ENCODE data around the gene SKIL.
A peak's percentile ranks its signal among the peaks of the same experiment; 100 is the strongest.
"Not testable (repeated sequence)": the region's sequence is repeated elsewhere in the genome, so short reads cannot be mapped to it uniquely, and the experiment has no call there.

The SKIL gene, protein sequence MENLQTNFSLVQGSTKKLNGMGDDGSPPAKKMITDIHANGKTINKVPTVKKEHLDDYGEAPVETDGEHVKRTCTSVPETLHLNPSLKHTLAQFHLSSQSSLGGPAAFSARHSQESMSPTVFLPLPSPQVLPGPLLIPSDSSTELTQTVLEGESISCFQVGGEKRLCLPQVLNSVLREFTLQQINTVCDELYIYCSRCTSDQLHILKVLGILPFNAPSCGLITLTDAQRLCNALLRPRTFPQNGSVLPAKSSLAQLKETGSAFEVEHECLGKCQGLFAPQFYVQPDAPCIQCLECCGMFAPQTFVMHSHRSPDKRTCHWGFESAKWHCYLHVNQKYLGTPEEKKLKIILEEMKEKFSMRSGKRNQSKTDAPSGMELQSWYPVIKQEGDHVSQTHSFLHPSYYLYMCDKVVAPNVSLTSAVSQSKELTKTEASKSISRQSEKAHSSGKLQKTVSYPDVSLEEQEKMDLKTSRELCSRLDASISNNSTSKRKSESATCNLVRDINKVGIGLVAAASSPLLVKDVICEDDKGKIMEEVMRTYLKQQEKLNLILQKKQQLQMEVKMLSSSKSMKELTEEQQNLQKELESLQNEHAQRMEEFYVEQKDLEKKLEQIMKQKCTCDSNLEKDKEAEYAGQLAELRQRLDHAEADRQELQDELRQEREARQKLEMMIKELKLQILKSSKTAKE

DNA sequence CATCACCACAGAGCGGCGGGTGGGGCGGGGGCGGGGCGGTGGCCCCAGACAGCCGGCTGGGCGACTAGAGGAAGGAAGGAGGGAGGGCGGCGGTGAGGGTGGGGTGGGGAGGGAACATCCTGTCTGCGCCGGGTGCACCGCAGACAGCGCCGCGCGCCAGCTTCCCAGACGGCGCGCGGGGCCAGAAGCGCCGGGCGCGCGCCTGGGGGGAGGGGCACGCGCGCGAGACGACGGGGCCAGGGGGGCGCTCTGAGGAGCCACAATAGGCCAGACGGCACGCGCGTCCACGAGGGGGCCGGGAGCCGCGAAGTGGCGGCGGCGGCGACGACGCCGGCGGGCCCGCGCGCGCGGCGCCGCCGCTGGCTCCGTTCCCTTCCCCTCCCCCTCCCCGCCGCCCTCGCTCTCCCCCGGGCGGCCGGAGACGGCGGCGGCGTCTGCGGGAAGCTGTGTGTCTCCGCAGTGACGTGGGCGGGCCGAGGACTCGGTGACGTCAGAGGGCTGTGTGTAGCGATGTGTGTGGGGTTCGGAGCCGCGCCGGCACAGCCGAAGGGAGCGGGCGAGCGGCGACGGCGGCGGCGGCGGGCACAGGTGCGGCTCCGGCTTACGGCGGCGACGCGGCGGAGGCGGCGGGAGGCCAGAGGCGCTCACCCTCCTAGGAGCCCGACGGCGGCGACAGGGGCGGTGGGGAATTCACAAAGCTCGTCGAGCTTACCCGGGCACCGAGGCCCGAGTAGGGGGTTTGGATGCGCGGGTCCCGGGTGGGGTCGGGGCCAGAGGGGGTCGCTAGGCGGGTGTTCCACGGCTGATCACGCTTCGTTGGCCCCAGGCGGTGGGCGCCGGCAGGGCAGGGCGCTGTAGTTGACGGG, at the start of gene SKIL:
Gene SKIL (plus strand): TSS at position 540 of the 866 bp plus-strand sequence. CDS start 2,617 bp downstream, outside the sequence.
- peak; percentile 82 to 85 for ATAC-seq

- ATAC-seq: no peak
Observed at GRCh38 chr3:170309046-170309445, 48.5 kb upstream of the SKIL start.

DNA sequence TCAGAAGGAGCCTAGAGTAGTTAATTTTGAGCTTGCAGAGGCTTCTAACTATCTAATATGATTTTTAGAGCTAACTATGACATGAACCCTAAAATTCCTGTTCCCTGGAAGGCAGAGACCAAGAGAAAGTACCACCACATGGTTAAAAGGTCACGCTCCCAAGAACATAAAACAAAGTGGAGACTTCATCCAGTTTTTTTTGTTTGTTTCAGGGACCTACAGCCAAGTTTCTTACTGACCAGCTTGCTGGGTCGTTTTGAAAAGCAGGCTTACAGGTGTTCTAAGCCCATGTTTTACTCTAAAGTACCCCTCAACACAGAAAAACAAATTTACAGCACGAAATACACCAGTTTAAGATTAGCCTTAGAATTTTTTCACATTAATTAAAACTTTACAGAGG, 39.6 kb upstream of the SKIL start:
- ATAC-seq: no peak

DNA sequence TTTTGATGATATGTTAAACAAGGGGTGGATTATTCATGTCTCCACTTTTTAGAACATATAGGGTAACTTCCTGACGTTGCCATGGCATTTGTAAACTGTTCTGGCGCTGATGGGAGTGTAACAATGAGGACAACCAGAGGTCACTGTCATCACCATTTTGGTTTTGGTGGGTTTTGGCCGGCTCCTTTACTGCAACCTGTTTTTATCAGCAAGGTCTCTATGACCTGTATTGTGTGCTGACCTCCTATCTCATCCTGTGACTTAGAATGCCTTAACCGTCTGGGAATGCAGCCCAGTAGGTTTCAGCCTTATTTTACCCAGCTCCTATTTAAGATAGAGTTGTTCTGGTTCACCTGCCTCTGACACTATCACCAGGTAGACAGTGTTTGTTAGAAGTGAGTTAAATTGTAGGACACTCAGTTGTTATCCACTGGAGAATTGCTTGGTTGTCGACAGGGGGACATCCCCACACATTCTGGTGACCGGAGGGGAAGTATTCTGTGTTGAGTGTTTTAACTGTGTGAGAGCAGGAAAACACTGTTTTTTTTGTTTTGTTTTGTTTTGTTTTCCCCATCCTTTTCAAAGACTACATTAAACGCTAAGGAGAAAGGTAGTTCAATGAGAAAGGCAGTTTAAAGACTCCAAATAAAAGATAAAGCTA, 36.9 kb upstream of the SKIL start:
- no peak for ATAC-seq

- no peak for ATAC-seq
Observed at GRCh38 chr3:170321321-170322034, 36.0 kb upstream of the SKIL start.

DNA sequence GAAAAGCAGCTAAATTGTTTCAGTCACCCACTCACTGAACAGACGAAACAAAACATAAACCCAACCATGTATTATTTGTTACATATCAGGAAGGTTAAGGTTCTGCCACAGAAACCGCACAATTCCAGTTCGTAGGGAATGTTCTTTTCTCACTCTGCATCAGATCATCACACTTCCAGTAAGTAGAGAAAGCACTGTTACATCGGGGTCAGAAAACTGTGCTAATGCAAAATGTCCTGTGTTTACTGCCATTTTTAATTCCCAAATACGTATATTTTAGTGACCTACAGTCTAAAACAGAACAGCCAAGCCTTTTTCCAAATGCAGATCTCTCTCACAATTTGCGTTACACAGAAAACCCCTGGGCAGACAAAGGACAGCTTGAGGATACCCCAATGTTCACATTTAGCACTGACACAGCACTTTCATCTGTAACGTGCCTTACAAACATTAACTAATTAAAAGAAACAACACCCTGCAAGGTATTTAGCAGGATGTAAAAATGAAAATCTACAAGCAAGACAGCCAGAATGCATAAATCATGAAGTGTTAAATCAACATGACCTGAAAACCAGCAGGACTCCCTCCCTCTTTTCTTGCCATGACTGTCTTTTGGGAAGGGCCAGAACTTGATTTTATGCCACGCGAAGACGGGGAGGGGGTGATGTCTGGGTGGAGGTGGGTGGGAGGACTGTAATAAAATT, 34.8 kb upstream of the SKIL start:
- no peak for ATAC-seq

DNA sequence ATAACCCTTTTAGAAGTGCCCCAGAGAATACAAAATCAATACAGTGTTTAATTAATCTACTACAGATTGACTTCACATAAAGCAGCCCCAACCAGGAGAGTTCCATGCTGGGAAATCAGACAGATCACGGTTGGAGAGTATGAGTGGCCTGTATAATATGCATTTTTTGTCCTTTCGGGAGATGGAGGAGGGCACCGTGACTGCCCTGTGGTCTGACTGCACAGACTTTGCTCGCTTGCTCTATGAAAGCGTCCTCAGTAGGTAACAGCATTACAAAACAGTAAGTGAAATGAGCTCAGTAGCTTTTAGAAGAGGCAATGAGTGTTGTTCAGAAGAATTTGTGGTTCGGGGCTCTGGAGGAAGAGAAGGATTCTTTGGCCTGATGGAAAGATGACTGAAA, 34.2 kb upstream of the SKIL start:
- ATAC-seq: no peak

DNA sequence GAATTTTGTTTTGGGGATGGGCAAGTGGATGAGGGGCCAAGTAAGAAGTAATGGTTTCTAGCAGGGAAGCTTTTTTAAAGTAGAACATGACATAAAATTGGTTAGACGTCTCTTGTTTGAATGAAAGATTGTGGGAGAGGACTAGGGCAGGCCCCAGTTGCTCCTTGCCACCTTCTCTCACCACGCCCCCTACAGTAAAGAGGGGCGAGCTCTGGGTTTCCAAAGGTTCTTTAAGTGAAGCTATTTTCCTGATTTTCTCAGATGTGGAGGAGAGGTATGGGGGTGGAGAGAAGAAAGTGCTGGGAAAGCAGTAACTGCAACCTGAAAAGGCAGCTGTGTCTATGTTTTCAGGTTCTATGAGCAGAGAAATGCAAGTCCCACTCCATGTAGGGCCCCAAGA, 32.6 kb upstream of the SKIL start:
- ATAC-seq: no peak

- ATAC-seq: no peak
Observed at GRCh38 chr3:170327040-170327808, 30.3 kb upstream of the SKIL start.

DNA sequence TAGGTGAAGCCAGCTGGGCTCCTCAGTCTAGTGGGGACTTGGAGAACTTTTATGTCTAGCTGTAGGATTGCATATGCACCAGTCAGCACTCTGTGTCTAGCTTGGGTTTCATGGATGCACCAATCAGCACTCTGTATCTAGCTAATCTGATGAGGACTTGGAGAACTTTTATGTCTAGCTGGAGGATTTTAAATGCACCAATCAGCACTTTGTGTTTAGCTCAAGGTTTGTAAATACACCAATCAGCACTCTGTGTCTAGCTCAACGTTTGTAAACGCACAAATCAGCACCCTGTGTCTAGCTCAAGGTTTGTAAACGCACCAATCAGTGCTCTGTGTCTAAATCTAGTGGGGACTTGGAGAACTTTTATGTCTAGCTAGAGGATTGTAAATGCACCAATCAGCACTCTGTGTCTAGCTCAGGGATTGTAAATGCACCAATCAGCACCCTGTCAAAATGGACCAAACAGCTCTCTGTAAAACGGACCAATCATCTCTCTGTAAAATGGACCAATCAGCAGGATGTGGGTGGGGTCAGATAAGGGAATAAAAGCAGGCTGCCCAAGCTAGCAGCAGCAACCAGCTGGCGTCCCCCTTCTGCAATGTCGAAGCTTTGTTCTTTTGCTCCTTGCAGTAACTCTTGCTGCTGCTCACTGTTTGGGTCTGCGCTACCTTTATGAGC, 29.5 kb upstream of the SKIL start:
- ATAC-seq: not testable (repeated sequence)

DNA sequence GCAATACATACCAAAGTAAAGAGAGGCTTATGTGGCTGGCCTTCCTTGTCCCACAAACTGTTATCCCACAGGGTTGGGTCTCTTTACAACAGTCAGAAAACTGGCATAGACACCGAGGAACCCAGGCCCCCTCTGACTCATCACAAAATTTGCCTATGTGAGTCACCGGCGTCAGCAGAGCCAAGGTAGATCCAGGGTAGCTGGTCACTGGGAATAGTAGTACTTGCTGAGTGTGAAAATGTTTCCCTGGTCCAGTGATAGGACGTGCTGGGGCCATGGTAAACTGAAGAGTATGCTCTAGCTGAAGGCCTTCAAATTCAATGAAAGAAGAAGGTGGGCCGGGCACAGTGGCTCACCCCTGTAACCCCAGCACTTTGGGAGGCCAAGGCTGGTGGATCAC, 27.1 kb upstream of the SKIL start:
- peak in 1 of 2 donors; percentile 13 for ATAC-seq

DNA sequence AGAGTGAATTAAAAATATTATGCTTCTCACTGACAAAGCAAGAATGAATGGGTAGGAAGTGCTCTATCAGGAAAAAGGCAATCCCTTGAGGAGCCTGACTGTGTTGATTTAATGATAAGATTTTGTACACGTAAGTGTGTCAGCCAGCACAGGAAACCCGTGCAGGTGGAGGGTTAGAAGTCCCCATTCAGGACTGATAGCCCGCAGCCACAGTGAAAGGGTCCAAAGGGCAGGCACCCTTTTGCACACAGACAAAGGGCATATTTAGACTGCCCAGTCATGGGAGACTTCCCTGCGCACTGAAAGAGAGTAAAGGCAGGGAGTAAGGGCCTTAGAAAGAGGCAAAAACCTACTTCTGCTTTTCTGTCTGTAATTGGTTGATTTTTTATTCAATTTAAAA, 26.4 kb upstream of the SKIL start:
- ATAC-seq: no peak

DNA sequence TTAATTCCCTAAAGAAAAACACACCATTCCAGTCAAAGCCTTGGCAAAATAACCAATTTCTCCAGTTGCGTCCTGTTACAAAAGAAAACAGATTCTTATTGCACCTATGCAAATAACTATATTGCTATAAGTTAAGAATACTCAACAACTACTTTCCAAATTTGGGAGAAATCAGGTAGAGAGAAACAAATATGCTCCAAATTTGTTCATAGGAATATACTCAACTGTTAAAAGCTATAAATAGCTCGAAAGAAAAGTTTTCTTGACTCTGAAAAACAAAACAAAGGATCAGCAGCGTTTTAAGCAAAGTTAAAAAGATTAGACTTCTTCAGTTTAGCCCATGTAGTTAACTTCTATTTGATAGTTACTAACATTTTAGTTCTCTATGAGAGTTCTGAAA, 20.1 kb upstream of the SKIL start:
- no peak for ATAC-seq

GRCh38 chr3:170338690-170339340, 18.7 kb upstream of the SKIL start:
- ATAC-seq: no peak

GRCh38 chr3:170342273-170342672, 15.2 kb upstream of the SKIL start:
- not testable (repeated sequence) for ATAC-seq

DNA sequence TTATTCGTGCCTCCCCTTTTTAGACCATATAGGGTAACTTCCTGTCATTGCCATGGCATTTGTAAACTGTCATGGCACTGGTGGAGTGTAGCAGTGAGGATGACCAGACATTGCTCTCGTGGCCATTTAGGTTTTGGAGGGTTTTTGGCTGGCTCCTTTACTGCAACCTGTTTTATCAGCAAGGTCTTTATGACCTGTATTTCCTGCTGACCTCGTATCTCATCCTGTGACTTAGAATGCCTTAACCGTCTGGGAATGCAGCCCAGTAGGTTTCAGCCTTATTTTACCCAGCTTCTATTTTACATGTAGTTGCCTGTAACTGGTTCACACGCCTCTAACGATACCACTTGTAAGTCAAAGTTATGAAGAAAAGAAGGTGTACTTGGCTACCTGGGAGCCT, 13.7 kb upstream of the SKIL start:
- not testable (repeated sequence) for ATAC-seq

- no peak for ATAC-seq
Observed at GRCh38 chr3:170344971-170345370, 12.5 kb upstream of the SKIL start.

- ATAC-seq: peak in 1 of 2 donors; percentile 27
Observed at GRCh38 chr3:170346481-170347392, 10.8 kb upstream of the SKIL start.
